Stimulated activated naive CD4-positive, alpha-beta T cell treated with Interleukin-2 at 50 U/mL for 16 hours (primary cell): ENCODE data around the gene RAG1.

Source experiments
- DNase-seq: peaks from one replicate; lab custom pipeline; 2025; lab: John Stamatoyannopoulos, UW

The RAG1 gene

GRCh38 chr11:36590513-36590912 lies 22.7 kb downstream of the RAG1 start:
- no peak for DNase-seq

- DNase-seq = no peak
Measured at GRCh38 chr11:36591433-36591832, 23.6 kb downstream of the RAG1 start.

- DNase-seq = no peak
Measured at GRCh38 chr11:36594316-36594989, 26.6 kb downstream of the RAG1 start, which contains the start of gene IFTAP. Gene IFTAP, plus strand, starts transcription at chr11:36594502. Its CDS starts 15,602 bp downstream, at chr11:36610104.

DNA sequence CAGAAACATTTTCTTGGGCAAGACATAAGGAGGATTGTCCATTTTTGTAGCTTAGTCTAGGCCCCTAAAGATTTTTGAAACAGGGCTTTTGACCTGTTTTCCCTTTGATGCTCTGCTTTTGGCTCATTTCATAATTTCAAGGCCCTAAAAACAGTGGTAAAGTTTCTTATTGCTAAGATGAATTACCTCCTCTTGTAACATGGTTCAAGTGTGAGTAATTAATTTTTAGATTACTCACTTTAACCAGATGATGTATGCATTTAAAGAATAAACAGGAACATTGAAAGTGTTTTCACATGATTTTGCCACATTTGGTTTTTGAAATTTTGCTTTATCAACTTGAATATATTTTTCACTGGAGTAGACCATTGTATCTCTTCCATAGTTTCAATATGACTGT lies 29.1 kb downstream of the RAG1 start:
- no peak for DNase-seq

DNA sequence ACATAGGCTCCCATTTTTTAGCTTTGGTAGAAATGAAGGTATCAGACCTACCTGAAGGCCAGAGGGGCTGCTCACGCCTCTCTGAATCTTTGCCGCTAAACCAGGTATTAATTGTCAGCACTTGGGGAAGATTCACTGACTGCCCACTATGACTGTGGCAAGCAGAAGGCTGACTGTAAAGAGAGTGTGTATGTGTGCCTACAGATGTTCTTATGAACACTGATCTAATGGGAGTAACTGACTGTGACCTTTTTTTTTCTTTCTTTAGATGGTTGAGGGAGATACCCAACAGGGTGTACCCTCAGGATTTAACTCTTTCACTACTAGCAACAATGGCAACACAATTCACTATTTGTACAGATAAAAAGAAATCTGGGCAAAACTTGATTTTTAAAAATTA lies 30.2 kb downstream of the RAG1 start, which contains the start of gene RAG2:
TSS of gene RAG2 (minus strand) at position 186 of the 400 bp plus-strand sequence. CDS start 4,068 bp downstream, outside the sequence.
- DNase-seq = no peak

- no peak for DNase-seq
Measured at GRCh38 chr11:36600180-36600579, 32.4 kb downstream of the RAG1 start.

DNA sequence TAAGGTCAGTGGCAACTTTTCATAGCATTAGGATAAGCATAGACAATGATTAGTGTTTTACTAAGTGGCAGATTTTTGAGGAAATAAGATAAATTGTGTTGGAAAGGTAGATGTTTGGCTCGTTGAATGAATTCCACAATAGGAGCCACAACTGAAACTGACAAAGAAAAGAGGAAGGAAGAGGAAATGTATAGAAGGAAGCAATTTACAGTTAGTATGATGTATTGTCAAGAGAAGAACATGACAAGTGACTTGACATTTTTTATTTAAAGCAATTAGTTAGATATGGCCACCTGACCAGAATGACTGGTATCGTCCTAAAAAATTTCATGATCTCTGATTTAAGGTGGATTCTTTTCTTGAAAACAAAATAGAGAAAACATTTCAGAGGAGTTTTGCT lies 33.3 kb downstream of the RAG1 start:
- no peak for DNase-seq

GRCh38 chr11:36602135-36602534 lies 34.3 kb downstream of the RAG1 start:
- DNase-seq = no peak

- DNase-seq = no peak
Measured at GRCh38 chr11:36605221-36606216, 37.7 kb downstream of the RAG1 start.

DNA sequence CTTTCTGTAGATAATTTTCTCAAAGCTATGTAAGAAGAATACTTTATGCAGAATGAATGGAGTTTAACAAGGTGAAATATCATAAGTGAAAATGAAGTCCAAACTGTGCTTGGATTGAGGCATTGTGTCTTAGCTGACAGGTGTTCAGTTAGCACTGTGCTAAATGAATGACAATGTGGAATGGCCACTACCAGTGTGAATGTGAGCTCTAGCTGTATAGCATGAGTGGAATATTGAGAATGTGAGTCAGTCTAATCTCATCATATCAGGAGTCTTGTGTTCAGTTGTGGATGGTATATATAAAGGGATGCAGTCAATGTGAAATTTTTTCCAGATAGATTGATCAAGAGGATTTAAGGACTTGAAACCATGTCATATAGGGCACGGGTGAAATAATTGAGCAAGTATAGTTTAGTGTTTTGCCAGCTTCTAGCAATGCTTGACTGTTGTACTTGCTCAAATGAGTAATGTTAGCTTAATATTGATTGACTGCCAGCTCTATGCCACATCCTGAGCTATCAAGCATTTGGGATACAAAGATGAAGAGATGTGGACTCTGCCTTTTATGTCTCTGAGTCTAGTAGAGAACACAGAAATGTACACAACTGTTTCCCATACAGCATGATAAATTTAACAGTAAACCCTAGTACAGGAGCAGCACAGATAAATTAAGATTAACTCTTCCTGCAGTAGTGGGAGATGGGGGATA lies 40.8 kb downstream of the RAG1 start:
- no peak for DNase-seq

GRCh38 chr11:36609383-36609782 lies 41.6 kb downstream of the RAG1 start:
- no peak for DNase-seq

DNA sequence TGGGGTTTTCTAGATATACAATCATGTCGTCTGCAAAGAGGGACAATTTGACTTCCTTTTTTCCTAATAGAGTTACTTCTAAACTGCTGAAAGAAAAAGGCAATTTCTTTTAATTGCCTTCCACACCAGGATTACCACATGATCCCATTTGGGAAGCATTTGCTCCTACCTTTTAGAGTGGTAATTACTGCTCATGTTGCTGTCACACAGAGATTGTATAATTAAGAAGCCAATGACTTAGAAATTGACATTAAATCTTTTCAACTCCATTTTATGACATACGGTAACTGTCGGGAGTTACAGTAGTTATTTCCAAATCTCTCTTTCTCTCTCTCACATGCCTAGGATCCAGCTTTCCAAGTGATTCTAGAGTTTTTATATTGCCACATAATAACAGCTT lies 48.0 kb downstream of the RAG1 start:
- DNase-seq = no peak

DNA sequence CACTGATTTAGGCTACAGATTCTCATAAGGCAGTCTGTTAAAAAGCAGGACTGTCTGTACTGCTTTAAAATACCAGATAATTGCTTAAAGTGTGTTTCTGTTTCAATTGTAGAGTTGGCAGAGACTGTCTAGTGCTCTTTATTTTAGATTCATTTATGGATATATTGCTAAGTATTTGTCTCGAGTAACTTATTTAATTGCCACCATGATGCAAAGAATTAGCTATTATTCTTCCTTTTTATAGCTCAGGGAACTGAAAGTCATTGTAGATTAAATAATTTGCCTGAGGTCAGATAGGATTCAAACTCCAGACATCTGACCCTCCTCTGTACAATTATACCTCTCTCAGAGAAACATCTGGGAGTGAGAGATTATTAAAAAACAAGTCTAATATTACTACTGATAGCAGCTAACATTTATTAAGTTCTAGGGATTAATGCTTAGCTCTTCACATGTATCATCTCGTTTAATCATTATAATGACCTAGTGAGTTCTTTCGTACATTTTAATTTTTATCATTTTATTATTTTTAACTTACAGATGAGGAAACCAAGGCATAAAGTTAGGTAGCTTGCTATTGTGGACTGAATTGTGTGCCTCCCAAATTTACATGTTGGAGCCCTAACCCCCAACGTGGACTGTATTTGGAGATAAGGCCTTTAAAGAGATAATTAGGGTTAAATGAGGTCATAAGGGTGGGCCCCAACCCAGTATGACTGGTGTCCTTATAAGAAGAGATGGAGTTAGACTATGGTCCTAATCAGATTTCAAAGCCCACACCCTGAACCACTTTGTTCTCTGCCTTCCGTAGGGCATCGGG lies 49.9 kb downstream of the RAG1 start:
- no peak for DNase-seq

DNA sequence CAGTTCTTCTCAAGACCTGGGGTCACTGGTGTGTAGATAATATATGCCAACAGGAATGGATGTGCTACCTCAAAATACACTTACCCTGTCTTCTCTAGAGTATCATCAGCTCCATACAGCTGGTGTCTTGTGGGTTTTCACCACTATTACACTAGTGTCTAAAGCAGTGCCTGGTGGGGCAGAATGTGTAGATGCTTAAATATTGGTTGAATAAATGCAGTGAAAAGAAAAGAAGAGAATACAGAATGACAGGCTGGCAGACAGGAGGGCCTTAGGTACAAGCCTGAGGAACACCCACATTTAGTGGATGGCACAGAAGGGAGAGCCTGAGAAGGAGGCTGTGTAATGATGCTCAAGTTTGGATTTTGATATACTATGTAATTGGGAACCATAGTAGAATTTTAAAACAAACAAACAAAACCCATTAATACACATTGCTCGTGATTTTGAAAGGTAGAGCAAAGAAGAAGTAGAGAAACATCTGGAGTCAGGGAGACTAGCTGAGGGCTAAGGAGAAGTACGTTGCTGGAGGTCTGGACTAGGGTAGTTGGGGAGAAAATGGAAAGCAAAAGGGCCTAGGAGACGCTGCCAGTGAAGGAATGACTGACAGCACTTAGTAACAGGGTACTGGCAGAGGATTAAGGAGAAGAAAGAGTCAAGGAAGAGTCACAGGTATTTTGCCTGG lies 50.7 kb downstream of the RAG1 start:
- no peak for DNase-seq

DNA sequence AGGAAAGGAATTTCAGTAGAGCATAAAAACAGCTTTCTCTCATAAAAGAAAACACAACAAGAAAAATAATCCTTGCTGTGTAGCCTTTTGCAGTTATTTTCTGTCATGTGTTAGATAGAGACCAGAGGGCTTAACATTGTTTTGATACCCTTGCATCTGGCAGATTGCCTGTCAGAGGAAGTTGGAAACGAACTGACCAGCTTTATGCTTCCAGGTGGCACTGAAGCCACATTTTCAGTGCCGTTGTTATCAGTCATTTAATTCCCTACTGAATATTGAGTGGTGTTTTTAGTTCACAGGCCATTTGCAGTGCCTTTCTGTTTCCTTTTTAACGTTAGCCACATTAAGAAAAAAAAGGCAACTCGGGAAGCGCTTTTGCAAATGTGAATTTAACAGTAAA lies 51.7 kb downstream of the RAG1 start:
- DNase-seq = no peak

DNA sequence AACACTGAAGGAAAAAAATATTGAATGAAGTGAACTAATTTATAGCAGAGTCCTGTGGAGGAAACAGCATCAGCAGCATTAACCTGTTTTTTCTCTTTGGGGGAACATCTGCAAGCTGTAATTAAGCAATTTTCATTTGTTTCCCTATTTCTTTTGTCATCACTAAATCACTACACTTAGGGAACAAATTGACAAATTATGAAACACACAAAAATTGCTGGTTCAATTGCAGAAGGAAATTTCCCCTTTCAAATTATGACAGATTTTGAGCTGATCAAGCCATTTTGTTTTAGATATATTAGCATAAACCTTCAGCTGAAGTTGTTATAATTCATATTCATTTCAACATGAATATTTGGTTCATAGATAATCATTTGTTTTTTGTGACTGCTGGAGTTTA lies 52.4 kb downstream of the RAG1 start:
- no peak for DNase-seq

- DNase-seq = no peak
Measured at GRCh38 chr11:36622431-36623136, 54.8 kb downstream of the RAG1 start.

DNA sequence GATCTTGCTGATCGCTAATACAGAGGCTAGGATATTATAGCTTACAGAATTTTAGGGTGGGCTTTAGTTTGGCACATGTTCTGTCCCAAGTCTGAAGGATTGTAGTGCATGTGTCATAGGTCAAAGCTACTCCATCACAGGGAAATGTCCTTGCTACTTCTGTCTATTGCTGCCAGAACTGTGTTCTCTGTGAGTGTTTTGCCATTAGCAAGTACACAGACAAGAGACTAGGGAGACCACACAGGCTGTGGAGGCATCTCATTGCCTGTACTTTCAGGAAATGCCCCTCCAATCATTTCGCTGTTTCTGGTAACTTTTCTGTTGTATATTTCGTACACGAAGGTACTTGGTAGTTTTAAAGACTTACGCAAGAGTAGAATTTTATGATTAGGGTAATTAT lies 55.7 kb downstream of the RAG1 start:
- no peak for DNase-seq

DNA sequence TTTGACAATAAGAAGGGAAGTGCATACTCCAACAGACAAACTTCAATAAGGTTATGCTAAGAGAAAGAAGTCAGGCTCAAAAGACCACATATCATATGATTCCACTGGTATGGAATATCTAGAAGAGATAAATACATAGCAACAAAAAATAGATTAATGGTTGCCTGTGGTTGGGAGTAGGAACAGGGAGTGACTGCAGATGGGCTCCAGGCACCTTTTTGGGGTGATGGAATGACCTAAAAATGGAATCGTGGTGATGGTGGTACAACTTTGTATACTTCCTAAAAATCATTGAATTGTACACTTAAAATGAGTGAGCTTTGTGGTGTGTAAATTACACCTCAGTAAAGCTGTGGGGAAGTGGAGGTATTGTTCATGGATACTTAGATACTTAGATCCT lies 59.2 kb downstream of the RAG1 start:
- DNase-seq = no peak

- DNase-seq = no peak
Measured at GRCh38 chr11:36627471-36627870, 59.7 kb downstream of the RAG1 start.
